ENCODE results near the gene CRISP2.
"Not testable (repeated sequence)": the region's sequence is repeated elsewhere in the genome, so short reads cannot be mapped to it uniquely, and the experiment has no call there.

CRISP2 gene

GRCh38 chr6:49713346-49713745 lies at the start of gene CRISP2:
Gene CRISP2, minus strand, starts transcription at chr6:49713543. Its CDS starts 4,347 bp downstream, at chr6:49709196.
- DNase-seq (ENCODE audit: low read depth in 2 of 2) = no peak

- no peak for DNase-seq (ENCODE audit: low read depth in 2 of 2)
Measured at GRCh38 chr6:49744259-49744658, 30.9 kb upstream of the CRISP2 start, which contains the start of gene CRISP3. Gene CRISP3, minus strand, starts transcription at chr6:49744388. Its CDS starts 21 bp downstream, at chr6:49744367.

GRCh38 chr6:49743429-49743828 lies 30.1 kb upstream of the CRISP2 start:
- DNase-seq (ENCODE audit: low read depth in 2 of 2) = no peak

- no peak for DNase-seq (ENCODE audit: low read depth in 2 of 2)
Measured at GRCh38 chr6:49739423-49739822, 26.1 kb upstream of the CRISP2 start.

GRCh38 chr6:49736017-49736508 lies 22.7 kb upstream of the CRISP2 start:
- no peak for DNase-seq (ENCODE audit: low read depth in 2 of 2)

- DNase-seq (ENCODE audit: low read depth in 2 of 2) = no peak
Measured at GRCh38 chr6:49733680-49734079, 20.3 kb upstream of the CRISP2 start.

- DNase-seq (ENCODE audit: low read depth in 2 of 2) = no peak
Measured at GRCh38 chr6:49732781-49733180, 19.4 kb upstream of the CRISP2 start.

GRCh38 chr6:49730251-49730650 lies 16.9 kb upstream of the CRISP2 start:
- no peak for DNase-seq (ENCODE audit: low read depth in 2 of 2)

GRCh38 chr6:49723917-49724316 lies 10.6 kb upstream of the CRISP2 start:
- DNase-seq (ENCODE audit: low read depth in 2 of 2) = not testable (repeated sequence)

GRCh38 chr6:49721297-49721696 lies 8.0 kb upstream of the CRISP2 start:
- DNase-seq (ENCODE audit: low read depth in 2 of 2) = no peak

GRCh38 chr6:49720372-49720771 lies 7.0 kb upstream of the CRISP2 start:
- DNase-seq (ENCODE audit: low read depth in 2 of 2) = no peak

- no peak for DNase-seq (ENCODE audit: low read depth in 2 of 2)
Measured at GRCh38 chr6:49698478-49698877, 14.9 kb downstream of the CRISP2 start.

- no peak for DNase-seq (ENCODE audit: low read depth in 2 of 2)
Measured at GRCh38 chr6:49693512-49693911, 19.8 kb downstream of the CRISP2 start.

- no peak for DNase-seq (ENCODE audit: low read depth in 2 of 2)
Measured at GRCh38 chr6:49692534-49692933, 20.8 kb downstream of the CRISP2 start.

GRCh38 chr6:49676671-49677281 lies 36.6 kb downstream of the CRISP2 start:
- DNase-seq (ENCODE audit: low read depth in 2 of 2) = no peak

GRCh38 chr6:49675816-49676215 lies 37.5 kb downstream of the CRISP2 start:
- no peak for DNase-seq (ENCODE audit: low read depth in 2 of 2)

- DNase-seq (ENCODE audit: low read depth in 2 of 2) = no peak
Measured at GRCh38 chr6:49668083-49668511, 45.2 kb downstream of the CRISP2 start.

- no peak for DNase-seq (ENCODE audit: low read depth in 2 of 2)
Measured at GRCh38 chr6:49666930-49667757, 46.2 kb downstream of the CRISP2 start.

GRCh38 chr6:49666480-49666879 lies 46.9 kb downstream of the CRISP2 start:
- DNase-seq (ENCODE audit: low read depth in 2 of 2) = no peak

GRCh38 chr6:49664817-49665216 lies 48.5 kb downstream of the CRISP2 start:
- no peak for DNase-seq (ENCODE audit: low read depth in 2 of 2)

GRCh38 chr6:49664054-49664453 lies 49.3 kb downstream of the CRISP2 start:
- not testable (repeated sequence) for DNase-seq (ENCODE audit: low read depth in 2 of 2)

- DNase-seq (ENCODE audit: low read depth in 2 of 2) = no peak
Measured at GRCh38 chr6:49662892-49663261, 50.5 kb downstream of the CRISP2 start.
